GM18519 (cell line): ENCODE measurements around the gene MMP3.

Experiments used
- ATAC-seq: cut with Tn5 transposase; IDR thresholded peaks from one replicate; pipeline ENCODE4 v1.9.1; 2021; ENCODE audit warnings: mild to moderate bottlenecking, moderate library complexity; ENCODE audit not compliant: unreplicated experiment, low FRiP score

MMP3 gene

DNA sequence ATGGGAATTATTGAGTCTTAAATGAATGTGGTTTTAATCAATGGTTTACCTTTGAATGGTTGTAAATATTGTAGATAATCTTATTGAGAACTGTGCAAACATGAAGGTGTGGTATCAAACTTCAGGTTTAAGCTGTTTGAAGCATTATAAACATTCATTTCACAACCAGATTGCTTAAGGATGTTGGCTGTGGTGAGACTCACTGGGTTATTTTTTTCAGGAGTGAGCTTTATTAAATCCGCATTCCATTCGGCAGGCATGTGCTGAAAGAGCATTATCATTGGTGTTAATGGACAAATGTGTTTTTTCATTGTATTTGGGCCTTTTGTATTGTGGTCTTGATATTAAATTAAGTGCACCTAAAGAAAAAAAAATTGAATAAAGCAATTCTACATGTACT lies 9.7 kb downstream of the MMP3 start:
- ATAC-seq = no peak

DNA sequence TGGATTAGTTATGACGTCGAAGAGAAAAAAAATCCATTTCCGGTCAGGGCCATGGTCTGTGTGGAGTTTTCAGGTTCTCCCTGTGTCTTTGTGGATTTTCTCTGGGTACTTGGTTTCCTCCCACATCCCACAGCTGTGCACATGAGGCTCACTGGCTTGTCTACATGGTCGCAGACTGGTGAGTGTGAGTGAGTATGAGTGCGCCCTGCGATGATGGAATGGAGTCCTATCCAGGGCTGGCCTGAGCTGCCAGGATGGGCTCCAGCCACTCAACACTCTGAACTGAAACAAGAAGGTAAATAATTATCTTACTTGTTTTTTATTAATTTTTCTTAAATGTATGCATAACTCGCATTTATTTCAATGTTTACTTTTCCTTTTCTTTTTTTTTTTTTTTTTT lies 10.8 kb downstream of the MMP3 start:
- ATAC-seq = no peak

DNA sequence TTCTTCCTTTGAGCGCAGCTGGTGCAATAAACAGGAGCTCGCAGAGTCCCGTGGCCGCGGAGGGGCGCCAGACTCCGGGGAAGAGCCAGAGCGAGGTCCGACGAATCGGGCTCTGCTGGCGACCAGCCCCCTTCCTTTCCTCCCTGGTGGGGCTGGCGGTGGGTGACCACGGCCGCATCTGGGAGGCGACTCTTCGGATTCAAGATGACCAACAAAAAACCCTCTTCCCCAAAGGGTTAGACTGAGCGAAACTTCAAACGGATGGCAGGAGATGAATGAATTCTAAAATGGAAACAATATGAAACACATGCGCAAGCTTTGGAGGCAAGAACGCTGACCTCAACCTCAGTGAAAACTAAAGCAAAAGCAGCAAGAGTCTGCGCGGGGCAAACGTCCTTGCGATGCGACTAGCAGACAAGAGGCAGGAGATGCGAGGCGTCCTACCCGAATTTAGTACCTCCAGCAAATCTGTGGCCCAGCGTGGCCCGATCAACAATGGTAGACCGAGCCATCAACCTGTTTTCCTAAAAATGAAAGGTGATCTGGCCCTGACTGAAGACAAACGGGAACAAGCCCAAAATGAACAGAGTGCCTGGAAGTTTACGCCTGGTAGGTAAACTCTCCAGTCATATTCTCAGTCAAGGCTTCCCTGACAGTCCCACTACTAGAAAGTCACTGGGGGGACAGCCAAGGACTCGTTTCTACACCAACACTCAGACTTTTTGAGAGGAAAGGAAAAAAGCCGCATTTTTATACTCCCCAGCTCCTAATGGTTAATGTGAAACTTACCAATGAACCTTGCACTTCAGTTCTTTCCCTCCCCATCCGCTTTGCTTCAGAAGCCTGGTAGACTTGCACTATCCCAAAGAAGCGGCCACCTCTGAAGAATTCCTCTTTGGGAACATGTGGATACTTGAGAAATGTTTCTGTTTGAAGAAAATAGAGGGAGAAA lies 11.6 kb downstream of the MMP3 start:
- ATAC-seq = no peak

DNA sequence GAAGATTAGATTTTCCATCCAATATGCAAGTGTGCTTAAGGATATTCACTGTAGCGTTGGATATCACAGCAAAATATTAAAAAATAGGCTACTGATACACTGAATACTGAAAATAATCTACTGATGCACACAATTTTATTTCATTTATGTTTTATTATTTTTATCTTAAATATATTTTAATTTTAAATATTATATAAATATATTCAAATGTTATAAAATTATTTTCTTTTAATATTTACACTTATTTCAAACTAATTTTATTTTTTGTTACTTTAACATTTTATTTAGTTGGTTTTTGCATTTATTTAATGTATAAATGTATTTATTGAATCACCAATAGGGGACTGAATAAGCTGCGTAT lies 12.3 kb downstream of the MMP3 start:
- ATAC-seq = no peak

DNA sequence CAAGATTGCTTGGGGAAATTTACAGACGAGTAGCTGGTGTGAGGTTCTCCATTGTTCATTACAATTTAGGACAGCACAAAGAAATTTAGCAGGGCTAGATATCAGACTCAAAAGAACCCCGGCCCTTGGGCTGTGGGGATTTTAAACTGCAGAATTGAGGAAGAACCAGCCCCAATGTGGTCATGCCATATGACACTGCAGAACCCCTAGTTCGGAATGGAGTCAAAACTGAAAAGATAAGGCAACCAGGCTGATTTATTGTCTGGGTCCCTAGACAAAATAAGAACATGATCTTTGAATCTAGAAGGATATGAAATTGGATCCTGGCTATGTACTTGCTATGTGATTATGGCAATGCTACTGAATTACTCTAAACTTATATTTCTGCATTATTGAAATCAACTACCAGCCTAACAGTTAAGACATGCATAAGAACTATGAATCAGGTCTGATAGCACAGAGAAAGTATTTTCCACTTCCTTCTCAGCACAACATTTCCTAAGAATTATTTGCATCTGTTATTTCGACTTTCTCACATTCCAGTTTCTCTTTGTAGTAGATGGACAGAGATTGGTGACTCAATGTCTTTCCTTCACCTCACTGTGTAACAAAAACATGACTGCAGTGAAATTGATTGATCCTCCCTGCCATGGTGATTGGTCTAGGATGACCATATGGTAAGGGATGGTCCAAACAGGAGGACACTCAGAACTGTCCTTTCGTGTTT lies 13.2 kb downstream of the MMP3 start:
- ATAC-seq = no peak

DNA sequence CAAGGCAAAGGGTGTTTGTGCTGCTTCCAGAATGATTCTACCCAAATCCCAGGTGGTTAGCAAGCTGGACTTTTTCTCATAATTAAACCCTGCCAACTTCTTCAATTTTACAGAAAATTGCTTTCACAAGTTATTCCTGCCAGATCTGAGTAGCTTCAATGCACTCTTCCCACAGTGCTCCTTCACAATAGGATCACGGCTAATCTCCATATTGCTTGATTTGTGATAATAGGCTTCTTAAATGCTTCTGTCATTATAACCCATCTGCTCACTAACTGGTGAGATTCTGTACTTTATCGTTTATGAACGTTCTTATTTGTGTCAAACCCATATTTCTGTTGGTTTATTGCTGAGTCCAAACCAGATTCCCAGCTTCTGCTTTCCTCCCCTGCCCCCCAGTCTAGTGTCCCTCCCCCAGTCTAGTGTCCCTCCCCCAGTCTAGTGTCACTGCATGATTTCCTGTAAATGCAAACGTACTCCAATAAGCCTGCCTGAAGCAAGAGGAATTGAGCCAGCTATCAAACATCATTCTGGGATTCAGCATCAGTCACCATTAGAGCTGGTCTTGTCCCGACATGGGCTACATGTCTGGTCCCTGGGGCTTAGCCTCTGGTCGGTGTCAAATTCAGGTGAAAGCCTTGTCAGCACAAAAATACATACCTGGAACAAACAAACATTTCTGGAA lies 14.0 kb downstream of the MMP3 start:
- no peak for ATAC-seq

DNA sequence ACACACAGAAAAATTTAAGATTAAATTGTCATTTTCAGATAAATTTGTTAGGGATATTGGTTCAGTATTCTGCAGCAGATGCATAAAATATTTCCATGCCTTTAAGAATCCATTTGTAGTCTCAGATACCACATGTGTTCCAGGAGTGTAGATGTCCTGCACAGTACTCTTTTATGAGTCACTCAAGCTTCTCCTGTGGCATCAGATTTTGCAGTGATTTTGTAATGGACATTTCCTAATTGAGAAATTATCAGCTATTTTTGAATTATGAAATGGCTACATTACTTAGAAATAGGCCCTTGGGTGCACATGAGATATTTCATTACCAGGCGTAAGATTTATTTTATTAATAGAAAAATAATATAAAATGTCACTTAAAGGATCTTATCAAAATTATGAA lies 18.9 kb downstream of the MMP3 start:
- no peak for ATAC-seq

DNA sequence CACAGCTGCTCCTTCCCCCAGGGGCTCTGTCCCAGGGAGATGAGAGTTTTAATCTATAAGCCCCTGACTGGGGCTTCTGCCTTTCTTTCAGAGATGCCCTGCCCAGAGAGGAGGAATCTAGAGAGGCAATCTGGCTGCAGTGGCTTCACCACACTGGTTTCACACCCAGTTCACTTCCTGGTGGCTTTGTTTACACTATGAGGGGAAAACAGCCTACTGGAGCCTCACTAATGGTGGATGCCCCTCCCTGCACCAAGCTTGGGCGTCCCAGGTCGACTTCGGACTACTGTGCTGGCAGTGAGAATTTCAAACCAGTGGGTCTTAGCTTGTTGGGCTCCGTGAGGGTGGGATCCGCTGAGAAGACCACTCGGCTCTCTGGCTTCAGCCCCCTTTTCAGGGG lies 23.9 kb downstream of the MMP3 start:
- ATAC-seq = no peak

DNA sequence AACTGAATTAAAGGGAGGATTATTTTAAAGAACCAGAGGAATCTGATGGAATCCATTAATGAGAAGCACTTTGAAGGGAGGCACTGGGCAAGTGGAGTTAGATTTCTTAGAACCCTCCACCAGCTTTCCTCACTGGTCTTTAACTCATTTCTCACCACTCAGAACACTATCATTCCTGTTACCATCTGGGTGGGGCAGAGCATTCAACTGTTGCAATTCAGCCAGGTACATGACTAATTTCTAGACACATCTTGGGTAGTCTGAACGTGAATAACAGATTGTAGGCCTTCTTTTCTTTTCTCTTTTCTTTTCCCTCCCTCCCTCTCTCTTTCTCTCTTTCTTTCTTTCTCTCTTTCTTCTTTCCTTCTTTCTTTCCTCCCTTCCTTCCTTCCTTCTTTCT lies 29.9 kb downstream of the MMP3 start:
- ATAC-seq = no peak

DNA sequence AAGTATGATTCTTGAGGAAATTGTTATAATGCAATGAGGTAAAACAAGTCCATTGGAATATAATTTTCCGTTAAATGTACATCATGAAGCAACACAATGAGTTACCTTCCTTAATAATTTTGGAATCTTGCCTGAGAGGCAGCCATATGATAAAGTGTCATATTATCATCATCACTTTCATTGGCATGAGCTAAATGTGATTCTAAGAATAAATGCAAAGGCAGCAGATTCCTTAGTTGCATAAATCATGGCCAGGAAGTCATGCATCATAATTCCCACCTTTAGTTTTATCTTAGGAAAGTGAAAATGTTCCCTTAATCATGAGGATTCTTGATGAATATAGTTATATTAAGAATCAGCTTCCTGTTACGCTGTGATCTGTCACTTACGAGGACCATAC lies 31.2 kb downstream of the MMP3 start:
- no peak for ATAC-seq

DNA sequence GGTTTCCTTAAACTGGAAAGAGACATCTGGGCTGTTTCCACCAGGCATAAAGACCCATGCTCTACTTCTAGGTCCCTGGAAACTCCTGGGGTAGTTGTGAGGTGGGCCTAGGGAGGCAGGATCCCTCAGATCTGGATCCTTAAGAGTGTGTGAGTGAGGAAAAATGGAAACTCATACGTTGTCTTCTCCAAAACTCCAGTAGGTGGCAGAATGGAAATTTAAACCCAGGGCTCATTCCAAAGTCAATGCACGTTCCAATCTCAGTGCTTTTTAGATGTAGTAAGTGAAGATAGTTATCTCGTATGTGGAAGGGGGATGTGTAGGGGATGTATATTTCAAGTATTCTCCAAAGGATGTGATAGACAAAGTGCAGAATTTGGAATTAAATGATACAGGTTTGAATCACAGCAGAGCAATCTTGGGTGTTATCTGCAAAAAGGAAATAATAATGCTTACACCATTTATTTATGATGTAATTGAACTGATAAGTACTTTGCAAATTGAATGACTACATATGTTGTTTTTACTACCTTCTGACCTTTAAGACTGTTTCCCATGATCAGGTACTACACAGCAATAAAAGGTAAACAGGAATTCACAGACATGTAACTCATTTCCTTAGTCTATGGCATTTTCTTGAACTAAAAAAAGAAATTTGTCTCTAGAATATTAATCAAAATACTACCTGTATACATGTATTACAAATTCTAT lies 32.3 kb downstream of the MMP3 start:
- ATAC-seq = no peak

DNA sequence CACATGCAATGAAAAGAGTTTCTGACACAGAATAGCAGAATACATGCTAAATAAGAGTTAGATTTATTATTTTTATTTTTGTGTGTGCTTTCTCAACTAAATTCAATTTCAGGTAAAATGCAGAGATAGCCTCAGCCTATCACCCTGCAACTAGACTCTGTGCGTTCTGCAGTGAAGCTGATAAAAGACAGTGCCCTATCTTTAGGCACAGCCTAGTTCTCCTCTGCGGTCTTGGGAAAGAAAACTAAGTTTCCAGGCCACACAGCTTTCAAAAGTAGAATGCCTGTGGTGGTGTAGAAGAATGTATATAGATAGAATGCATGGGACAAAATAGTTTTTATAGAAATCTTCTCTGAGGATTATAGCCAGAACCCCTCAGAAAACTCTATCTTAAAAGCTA lies 33.4 kb downstream of the MMP3 start:
- ATAC-seq = no peak

DNA sequence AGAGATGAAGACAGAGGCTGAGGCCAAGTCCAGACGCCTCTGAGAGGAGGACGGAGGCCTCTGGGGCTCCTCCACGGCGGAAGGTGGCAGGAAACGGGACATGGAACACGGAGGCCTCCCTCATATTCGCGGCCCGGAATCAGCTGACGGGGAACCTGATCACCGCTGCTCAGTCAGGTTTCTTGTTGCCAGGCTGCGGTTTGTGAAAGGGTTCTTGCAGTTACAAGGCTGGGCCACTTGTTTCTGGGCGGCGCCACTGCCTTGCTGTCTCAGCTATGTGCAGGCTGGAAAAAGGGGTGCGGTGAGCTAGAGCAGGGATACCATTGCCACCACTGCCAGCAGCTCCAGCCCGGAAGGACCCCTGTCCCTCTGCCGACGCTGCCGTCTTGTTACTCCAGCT lies 35.5 kb downstream of the MMP3 start:
- no peak for ATAC-seq

DNA sequence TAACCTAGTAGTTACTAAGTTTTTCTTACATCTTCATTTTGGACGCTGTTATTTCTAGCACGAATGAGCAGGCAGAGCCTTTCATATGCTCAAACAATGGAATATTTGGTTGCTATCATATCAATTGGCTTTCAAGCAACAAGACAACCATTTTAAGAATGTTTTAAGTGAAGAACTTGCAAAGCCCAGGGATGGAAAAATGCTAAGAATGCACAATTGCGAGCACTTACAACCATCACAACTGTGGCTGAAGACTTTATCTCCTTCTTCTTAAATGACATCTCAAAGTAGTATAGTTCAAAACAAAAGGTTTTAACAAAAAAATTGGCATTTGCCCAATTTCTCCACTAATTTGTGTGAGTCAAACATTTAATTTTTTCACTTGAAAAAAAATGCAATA lies 37.1 kb downstream of the MMP3 start:
- ATAC-seq = no peak

DNA sequence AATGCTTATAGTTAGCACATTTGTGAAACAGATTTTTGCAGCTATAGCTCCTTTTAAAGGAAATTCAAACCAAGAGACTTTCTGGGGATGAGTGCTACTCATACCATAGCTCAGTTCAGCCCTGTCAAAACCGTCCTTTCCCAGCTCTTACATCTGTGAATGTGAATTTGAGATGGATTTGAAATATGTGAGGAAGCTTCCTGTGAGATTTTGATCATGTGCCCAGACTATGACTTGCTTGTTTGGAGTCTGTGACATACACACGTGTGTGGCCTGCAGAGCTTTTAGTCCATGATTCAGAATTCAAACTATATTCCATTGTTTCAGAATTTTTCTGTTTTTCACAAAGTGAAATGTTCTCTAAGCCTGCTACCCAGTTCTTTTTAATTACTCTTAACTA lies 41.1 kb downstream of the MMP3 start:
- no peak for ATAC-seq

DNA sequence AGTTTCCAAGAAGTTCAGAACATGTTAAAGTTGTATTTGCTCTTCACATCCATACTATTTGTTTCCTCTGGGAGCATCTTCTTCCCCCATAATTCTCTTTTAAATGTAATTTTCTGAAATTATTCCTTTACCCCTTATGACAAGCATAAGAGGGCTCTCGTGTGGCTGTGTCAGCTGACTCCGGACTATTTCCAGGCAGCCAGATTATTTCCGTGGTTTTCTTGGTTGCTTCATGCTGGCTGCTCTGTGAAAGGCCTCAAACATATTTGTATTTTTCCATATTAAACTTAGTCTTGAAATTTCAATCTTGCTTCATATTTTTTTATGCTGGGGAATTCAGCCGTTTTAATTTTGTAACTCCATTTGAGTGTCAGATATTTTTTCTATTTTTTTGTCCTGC lies 42.6 kb downstream of the MMP3 start:
- no peak for ATAC-seq

DNA sequence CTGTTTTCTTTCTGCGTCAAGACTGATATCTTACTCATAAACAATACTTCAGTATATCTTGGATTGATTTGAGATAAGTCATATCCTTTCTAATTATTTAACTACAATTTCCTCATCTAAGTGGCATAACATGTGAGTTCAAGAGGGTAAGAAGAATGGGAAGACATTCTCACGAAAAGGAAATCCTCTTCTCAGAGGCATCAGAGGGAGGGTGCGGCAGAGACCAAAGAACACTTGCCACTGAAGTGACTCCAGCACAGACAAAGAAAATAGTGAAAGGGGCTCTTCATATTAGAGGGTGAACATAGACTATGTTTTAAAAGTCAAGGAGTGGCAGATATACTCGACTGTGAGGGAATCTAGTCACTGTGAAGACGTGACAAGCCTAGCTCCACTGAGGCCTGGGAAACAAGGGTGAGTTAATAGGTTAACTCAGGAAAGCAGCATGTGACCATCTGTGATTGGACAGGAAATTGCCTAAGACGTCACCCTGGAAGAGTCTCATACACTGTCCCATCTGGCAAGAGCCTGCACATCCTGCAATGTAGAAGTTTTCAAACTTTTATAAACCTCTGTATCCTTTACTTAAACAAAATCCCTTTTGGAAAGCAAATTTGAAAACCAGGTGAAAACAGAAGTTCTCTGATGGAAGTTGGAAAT lies 43.6 kb downstream of the MMP3 start:
- ATAC-seq = no peak

DNA sequence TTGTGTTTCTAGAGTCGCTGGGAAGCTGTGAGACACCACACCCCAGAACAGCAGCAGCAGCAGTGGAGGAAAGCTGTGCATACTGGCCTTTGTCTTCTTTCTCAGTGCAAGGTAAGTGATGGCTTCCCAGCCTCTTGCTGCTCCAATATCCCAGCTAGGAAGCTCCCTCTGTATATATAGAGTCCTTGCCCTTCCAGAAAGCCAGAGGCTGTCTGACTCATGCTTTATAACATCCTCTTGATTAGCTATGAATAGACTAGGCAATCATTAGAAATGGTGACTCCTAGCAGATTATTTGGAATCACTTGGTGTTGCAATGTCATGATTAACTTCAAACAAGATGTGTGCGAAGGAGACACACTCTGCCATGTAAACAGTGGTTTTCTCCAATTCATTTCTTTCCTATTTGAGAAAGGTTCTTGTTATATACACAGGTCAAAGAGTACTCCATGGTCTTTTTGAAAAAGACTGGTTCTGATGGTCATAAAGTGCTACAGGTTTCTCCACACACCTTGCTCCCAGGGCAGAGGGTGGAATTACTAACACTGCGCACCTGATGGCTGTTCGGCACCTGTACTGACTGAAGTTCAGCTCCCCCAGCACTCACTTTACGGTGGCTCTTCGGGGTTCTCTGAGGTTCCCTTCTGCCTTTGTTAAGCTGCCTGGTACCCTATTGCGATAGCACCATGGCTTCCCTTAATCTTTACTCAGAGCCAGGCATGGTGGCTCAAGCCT lies 45.2 kb downstream of the MMP3 start, which contains the start of gene MMP1:
TSS of gene MMP1 (minus strand) at position 149 of the 735 bp plus-strand sequence. CDS start at position 81, 68 bp downstream.
- ATAC-seq = no peak

DNA sequence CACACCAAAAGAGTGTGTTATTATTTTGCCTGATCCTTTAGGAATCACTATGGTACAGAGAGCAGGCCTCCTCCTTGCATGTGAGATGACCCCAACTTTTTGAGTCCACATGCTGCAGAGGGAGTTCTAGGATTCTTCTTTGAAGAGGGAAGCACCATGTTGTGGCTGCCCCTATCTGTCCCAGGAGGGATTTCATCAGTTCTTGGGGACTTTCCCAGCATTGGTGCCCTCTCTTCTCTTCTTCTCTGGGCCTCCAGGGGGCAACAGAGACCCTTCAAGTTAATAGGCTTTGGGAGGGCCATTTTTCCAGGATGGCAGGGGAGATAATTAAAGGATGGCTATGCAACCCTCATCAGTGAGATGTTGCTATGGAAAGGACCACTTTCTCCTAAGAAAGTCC lies 49.0 kb downstream of the MMP3 start:
- ATAC-seq = peak; percentile 96
